Measurements from ENCODE around the gene CWC27. TPM values are rescaled to one million over a fixed set of nuclear protein-coding genes. Genes with fewer than 3 reads are reported as not detected.

The CWC27 gene
- total and polyA plus RNA-seq, 3 donors from 2014 or later = 12.4 to 22.9 (median 17.5) TPM

- no peaks in the 10 kb centered on the region for H3K9me3 ChIP-seq
- no peak overlapping the region for H3K4me3 ChIP-seq
- no peak for TF ChIP-seq CTCF (IDR thresholded peaks at IDR 0.05)
- no peak for TF ChIP-seq POLR2A (IDR thresholded peaks at IDR 0.05)
- H3K27me3 ChIP-seq = no peaks in the 10 kb centered on the region
- no peaks in the 10 kb centered on the region for H3K36me3 ChIP-seq (ENCODE audit: low read depth, missing control alignments)
- no peak for DNase-seq
- intact Hi-C loops (cut with DNase I; ENCODE audit: low total_unique reads) = no loop called here
- no peaks in the 10 kb centered on the region for H3K4me1 ChIP-seq
- H3K27ac ChIP-seq = no peak overlapping the region
Measured at GRCh38 chr5:65020492-65020891, 251.8 kb downstream of the CWC27 start.

GRCh38 chr5:65021527-65022226 is 252.9 kb downstream of the CWC27 start:
- no peaks in the 10 kb centered on the region for H3K9me3 ChIP-seq
- no peak for DNase-seq
- WGBS, 2 donors = 80 to 88% methylated on average over 1 of the region's 1 CpG
- TF ChIP-seq POLR2A (IDR thresholded peaks at IDR 0.05) (no peak), CTCF (IDR thresholded peaks at IDR 0.05) (no peak)
- intact Hi-C loops (cut with DNase I; ENCODE audit: low total_unique reads) = no loop called here
- H3K36me3 ChIP-seq (ENCODE audit: low read depth, missing control alignments) = no peaks in the 10 kb centered on the region
- no peak overlapping the region for H3K4me3 ChIP-seq
- no peaks in the 10 kb centered on the region for H3K27me3 ChIP-seq
- no peaks in the 10 kb centered on the region for H3K4me1 ChIP-seq
- no peak overlapping the region for H3K27ac ChIP-seq

GRCh38 chr5:65022932-65023331 is 254.2 kb downstream of the CWC27 start:
- TF ChIP-seq POLR2A (IDR thresholded peaks at IDR 0.05) (no peak), CTCF (IDR thresholded peaks at IDR 0.05) (no peak)
- no peaks in the 10 kb centered on the region for H3K36me3 ChIP-seq (ENCODE audit: low read depth, missing control alignments)

GRCh38 chr5:65024681-65025080 is 256.0 kb downstream of the CWC27 start:
- H3K27me3 ChIP-seq = no peaks in the 10 kb centered on the region
- intact Hi-C loops (cut with DNase I; ENCODE audit: low total_unique reads) = no loop called here
- no peaks in the 10 kb centered on the region for H3K4me1 ChIP-seq
- no peak overlapping the region for H3K27ac ChIP-seq
- no peaks in the 10 kb centered on the region for H3K36me3 ChIP-seq (ENCODE audit: low read depth, missing control alignments)
- no peak for TF ChIP-seq POLR2A (IDR thresholded peaks at IDR 0.05)
- no peak for TF ChIP-seq CTCF (IDR thresholded peaks at IDR 0.05)
- H3K9me3 ChIP-seq = no peaks in the 10 kb centered on the region
- H3K4me3 ChIP-seq = no peak overlapping the region
- 88 to 96% methylated on average over 1 of the region's 1 CpG for WGBS, 2 donors
- DNase-seq = no peak

More at GRCh38 chr5:65022932-65023331, 254.2 kb downstream of the CWC27 start:
- Histone ChIP-seq H3K27me3 (no peaks in the 10 kb centered on the region), H3K4me1 (no peaks in the 10 kb centered on the region), H3K9me3 (no peaks in the 10 kb centered on the region), H3K27ac (no peak overlapping the region), H3K4me3 (no peak overlapping the region)
- intact Hi-C loops (cut with DNase I; ENCODE audit: low total_unique reads) = no loop called here
- no peak for DNase-seq

All from testis (tissue), 3 donors.